GM04504 (cell line): Measurements from ENCODE around the gene DGKG.

Experiments
- DNase-seq: peaks from one replicate; pipeline ENCODE4 v3.0.0-alpha.2; 2012; ENCODE audit warnings: low read depth

Gene DGKG

GRCh38 chr3:186109897-186110803 is 251.9 kb downstream of the DGKG start:
- DNase-seq = no peak

DNA sequence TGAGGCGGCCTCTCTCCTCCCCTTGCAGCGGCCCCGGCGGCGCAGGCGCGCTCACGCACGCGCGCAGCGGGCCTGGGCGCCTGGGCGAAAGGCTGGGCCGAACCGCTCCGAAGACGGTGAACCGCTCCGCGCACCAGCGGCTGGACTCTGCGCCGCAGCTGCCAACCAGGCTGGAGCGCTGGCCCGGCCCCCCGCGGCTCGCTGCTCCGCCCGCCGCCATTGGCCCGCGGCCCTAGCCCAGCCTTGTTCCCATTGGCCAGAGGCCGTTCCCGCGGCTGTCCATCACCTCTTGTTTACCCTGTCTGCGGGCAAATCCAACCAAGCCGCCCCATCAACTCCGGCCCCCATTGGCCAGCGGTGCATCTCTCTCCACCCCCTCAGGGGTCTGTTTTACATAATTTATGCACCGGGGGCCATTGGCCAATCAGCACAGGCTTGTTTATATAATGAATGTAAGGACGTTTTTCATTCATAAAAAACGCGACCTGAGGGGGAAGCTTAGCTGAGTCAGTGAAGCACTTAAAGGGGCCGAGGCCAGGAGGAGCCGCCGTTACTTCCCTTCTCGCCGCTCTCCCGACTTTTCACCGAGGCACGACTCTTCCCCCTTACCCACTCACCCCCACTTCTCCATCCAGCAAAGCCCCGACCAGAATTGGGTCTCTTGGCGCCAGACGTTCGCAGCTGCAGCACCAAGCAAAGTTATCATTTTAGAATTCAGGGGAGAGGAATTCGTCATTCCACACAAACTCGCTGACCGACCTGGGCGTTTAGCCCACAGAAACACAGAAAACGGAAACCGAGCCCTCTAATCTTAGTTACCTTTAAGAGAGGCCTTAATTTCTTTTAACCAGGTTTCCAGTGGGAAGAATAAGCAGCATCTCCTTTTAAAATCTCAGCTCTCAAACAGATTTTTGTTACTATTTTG is 252.8 kb downstream of the DGKG start, which contains the start of gene ETV5:
Gene ETV5 (minus strand): TSS at position 149 of the 925 bp plus-strand sequence. CDS start 3,221 bp downstream, outside the sequence.
- DNase-seq = peak; percentile 99

DNA sequence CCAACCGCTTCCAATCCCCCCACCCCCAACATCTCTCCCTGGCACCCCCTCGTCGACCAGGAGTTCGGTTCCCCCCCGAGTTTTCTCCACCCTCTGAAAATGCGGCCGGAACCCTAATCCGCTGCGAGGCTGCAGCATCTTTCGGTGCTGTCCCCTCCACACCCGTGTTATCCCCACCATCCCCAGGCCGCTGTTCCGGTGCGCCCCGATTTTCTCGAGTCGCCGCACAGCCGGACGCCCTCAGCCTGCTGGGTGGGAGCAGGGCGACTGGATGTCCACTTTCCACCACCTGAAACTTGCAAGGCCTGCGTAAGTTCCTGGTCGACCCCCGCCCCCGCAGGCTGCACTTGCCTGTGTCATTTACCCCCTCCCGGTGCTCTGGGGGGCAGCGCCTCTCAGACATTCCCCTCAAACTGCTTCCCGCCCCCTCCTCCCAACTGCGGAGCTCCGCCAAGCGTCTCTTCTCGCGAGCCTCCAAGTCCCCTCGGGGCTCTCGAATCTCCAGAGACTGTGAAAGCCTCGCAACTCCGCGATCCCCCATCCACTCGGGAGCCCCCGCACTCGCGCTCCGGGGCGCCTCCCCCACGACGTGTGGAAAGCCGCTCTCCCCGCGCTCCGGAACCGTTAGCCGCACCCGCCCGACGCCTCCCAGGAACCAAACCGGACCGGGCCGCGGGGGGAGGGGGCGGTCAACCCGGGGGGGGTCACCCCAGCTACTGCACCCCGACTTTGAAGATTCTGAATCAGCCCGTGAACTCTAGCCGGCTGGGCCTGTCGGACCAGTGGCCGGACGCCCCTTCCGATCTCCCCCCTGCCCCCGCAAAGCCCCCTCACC is 253.7 kb downstream of the DGKG start:
- no peak for DNase-seq

GRCh38 chr3:186107215-186108105 is 254.6 kb downstream of the DGKG start:
- no peak for DNase-seq

DNA sequence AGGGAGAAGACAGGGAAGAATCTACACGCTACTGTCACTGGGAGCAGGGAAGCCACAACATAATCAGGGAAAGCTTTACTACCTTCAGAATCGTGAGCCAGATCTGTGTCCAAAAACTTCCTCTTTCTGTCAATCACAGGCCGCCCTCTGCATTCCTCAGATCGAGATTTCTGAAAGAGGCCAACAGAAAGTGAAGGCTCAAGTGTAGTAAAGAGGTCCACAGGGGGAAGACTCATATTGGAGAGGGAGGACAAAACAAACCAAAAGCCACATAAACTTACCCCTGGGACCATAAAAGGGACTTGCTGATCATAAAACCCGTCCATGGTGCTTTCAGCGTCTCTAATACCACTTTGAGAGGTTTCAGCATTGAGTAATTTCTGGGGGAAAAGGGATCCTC is 256.5 kb downstream of the DGKG start:
- no peak for DNase-seq

- no peak for DNase-seq
Observed at GRCh38 chr3:186102687-186103086, 259.3 kb downstream of the DGKG start.

- DNase-seq = no peak
Observed at GRCh38 chr3:186100398-186100797, 261.6 kb downstream of the DGKG start.

GRCh38 chr3:186099178-186099577 is 262.9 kb downstream of the DGKG start:
- DNase-seq = peak; percentile 66

GRCh38 chr3:186098740-186099139 is 263.3 kb downstream of the DGKG start:
- DNase-seq = no peak

DNA sequence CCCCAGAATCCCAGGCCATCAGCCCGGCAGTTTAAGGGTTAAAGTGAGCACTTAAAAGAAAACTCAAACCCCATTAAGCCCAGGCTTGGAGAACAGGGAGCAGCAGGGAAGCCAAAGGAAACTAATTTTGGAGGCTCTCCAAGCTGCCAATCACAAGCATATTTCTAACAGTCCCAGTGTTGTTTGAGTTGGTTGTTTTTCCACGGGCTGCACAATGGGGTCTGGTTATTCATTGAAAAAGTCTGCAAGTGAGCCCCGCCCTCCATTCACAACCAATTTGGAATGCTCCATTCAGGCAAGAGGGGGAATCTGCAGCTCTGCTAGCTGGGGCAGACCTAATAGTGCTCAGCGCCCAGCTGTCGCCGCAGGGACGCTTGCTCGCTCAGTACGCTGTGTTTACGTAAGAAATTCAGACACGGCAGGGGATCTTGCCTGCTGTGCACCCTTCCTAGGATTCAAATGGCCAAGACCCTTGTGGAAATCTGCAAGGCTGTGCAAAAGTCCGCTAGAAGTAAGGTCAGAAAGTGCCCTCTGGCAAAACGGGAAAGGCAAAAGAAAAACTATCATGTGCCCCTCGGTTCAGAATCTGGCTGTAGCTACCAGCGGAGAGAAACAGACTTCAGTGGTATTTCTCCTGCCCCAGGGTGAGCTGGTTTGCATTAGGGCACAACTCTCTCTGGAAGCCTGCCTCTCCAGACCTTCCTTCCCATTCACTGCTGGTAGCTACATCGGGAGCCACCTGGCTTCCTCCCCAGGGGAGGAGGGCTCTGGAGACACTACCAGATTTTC is 264.2 kb downstream of the DGKG start:
- DNase-seq = no peak

DNA sequence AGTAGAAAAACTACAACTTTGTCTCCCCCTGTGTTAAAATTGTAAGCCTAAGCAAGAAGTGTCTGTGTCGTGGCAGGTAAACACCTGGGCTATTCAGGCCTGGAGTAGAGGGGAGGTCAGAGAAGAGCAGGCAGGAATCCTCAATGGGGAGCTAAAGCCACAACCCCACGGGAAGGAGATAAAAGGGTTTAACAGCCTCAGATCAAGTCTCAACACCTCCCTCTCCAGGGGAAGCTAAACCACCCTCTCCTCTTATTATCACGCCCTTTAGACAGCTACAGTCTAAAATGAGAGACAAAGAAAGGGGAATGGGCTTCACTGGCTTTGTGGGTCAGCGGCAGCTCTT is 264.7 kb downstream of the DGKG start:
- DNase-seq = no peak
